ENCODE measurements around the gene GAR1.

GAR1 gene

DNA sequence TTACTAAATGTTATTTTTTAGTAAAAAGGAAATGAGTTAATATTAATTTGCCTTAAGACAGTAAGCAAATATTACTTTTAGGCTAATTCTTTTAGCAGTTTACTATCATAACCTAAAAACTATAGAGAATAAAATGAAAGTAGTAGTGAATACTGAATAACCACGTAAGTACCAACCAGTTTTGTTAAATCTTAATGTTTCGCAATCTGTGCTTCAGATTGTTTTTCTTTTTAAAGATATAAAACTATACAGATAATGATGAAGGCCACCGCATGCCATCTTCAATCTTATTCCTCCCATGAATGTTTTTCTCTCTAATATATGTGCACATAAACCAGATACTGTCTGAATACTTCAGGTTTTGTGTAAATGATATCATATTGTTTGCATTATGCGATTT lies 18.2 kb downstream of the GAR1 start:
- peaks cover 0 to under 1% of the 10 kb centered on the region in 2 experiments; a peak in 1 of 3 replicates for H3K36me3 ChIP-seq (ENCODE audit: control insufficient read depth in 2 of 2, insufficient read depth in 1 of 2, low read length in 2 of 2)
- no peaks in the 10 kb centered on the region for H3K4me1 ChIP-seq (ENCODE audit: control insufficient read depth, insufficient read depth, low read length)
- H3K4me3 ChIP-seq (ENCODE audit: low read depth, low read length), result no peak overlapping the region
- H3K9me3 ChIP-seq (ENCODE audit: control insufficient read depth, insufficient read depth, low read depth, low read length), result no peaks in the 10 kb centered on the region
- POLR2A ChIA-PET, result no interaction called here
- CTCF ChIA-PET, result no interaction called here
- TF ChIP-seq ZBTB20 (tag by site-specific recombination; IDR thresholded peaks at IDR 0.05) (no peak), SP3 (tag by site-specific recombination; IDR thresholded peaks at IDR 0.05) (no peak)
- H3K27ac ChIP-seq (ENCODE audit: extremely low read depth, low read depth, low read length), result no peak overlapping the region

DNA sequence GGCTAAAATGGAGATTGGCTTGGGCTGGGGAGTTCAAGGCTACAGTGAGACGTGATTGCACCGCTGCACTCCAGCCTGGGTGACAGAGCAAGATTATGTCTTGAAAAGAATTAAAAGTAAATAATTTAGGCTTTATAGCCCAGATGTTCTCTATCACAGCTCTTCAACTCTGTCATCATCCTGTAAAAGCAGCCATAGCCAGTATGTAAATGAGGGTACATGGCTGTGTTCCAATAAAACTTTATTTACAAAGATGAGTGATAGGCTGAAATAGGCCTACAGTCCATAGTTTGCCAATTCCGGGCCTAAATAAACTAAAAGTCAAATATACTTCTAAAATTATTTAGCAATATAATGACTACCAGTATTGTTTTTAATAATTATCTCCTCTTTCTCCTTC lies 21.4 kb downstream of the GAR1 start:
- no peak for TF ChIP-seq ZNF654 (tag by site-specific recombination; IDR thresholded peaks at IDR 0.05; ENCODE audit: low read depth)
- no peak for TF ChIP-seq ZNF146 (tag by site-specific recombination; IDR thresholded peaks at IDR 0.05)
- TF ChIP-seq, protein P1, sequence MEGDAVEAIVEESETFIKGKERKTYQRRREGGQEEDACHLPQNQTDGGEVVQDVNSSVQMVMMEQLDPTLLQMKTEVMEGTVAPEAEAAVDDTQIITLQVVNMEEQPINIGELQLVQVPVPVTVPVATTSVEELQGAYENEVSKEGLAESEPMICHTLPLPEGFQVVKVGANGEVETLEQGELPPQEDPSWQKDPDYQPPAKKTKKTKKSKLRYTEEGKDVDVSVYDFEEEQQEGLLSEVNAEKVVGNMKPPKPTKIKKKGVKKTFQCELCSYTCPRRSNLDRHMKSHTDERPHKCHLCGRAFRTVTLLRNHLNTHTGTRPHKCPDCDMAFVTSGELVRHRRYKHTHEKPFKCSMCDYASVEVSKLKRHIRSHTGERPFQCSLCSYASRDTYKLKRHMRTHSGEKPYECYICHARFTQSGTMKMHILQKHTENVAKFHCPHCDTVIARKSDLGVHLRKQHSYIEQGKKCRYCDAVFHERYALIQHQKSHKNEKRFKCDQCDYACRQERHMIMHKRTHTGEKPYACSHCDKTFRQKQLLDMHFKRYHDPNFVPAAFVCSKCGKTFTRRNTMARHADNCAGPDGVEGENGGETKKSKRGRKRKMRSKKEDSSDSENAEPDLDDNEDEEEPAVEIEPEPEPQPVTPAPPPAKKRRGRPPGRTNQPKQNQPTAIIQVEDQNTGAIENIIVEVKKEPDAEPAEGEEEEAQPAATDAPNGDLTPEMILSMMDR (tag by site-specific recombination; IDR thresholded peaks at IDR 0.05), result no peak
- no peak for TF ChIP-seq ZNF274 (IDR thresholded peaks at IDR 0.05; ENCODE audit: low read length)
- TF ChIP-seq ZNF274 (tag by site-specific recombination; IDR thresholded peaks at IDR 0.05; ENCODE audit: borderline replicate concordance), result no peak
- ChIA-PET POLR2A (no interaction called here), CTCF (interaction anchor here (1.5 kb wide), 1 partner anchor 10 kb away, joined by 5 read pairs; no protein-coding TSS in a partner anchor)
- Histone ChIP-seq H3K27ac (ENCODE audit: extremely low read depth, low read depth, low read length) (no peak overlapping the region), H3K9me3 (ENCODE audit: control insufficient read depth, insufficient read depth, low read depth, low read length) (no peaks in the 10 kb centered on the region), H3K36me3 (ENCODE audit: control insufficient read depth in 2 of 2, insufficient read depth in 1 of 2, low read length in 2 of 2) (no peaks in the 10 kb centered on the region), H3K4me3 (ENCODE audit: low read depth, low read length) (no peak overlapping the region), H3K4me1 (ENCODE audit: control insufficient read depth, insufficient read depth, low read length) (no peaks in the 10 kb centered on the region)

DNA sequence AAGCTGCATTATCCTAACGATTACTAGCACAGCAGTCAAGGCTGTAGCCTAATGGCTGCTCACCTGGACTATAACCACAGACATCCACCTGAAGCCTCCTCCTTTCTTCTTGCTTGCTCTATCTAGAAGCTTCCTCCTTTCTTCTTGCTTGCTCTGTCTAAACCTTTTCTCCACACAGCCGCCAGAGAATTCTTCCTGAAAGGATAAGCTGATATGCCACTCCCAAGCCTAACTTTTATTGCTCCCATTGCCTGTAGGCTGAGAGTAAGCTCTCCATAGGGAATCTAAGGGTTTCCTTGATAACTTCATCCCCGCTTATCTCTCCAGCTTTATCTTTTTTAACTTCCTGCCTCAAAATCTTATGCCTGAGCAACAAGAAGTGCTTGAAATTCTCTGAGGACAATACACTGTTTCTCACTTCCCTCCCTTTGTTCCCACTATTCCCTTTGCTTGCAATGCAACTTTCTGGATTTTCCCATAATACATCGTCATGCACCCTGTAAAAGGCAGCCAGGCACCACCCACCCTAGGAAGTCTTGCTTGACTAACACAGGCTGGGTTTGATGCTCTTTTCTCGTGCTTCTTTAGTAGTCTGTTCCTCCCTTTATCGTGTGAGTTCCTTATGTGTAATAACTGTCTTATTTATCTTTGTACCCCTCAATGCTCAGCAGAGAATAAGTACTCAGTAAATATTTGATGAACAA lies 31.0 kb downstream of the GAR1 start:
- CTCF ChIA-PET, result interaction anchor here (0.7 to 1.0 kb wide), 2 partner anchors 161 to 441 kb away, joined by 3 read pairs; no protein-coding TSS in a partner anchor

DNA sequence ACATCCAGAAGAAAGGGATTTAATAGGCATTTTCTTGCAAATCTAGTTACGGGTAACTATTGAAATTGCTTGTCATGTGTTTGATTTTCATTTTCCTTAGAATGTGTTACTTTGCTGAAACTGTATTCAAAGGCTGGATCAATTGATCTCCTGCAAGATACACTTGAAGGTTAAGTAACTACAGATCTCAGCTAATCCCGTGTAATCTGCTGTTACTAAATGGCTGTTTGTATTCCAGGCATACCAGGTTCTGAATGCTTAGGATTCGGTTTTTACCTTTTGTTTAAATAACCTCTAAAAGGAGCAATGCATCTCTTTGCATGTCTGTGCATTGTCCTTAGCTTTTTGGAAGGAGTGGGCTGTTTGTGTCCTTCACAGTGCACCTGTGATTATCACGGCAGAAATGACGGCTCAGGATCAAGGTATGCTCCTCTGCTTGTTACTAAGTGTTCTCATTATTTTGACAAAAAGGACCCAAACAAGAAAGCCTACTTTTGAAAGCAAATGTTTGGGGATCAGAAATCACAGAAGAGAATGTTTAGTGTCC lies 32.4 kb downstream of the GAR1 start, which contains the start of gene LRIT3:
LRIT3 (plus strand) TSS at position 212 of the 547 bp plus-strand sequence; CDS start at position 307, 95 bp downstream.
- Histone ChIP-seq H3K4me3 (ENCODE audit: low read depth, low read length) (no peak within 1 kb of the TSS), H3K9me3 (ENCODE audit: control insufficient read depth, insufficient read depth, low read depth, low read length) (no peaks in the 10 kb centered on the region), H3K4me1 (ENCODE audit: control insufficient read depth, insufficient read depth, low read length) (no peaks in the 10 kb centered on the region), H3K36me3 (ENCODE audit: control insufficient read depth in 2 of 2, insufficient read depth in 1 of 2, low read length in 2 of 2) (no peaks in the 10 kb centered on the region), H3K27ac (ENCODE audit: extremely low read depth, low read depth, low read length) (no peak within 1 kb of the TSS)
- CTCF ChIA-PET, result no interaction called here
- TF ChIP-seq TCF7L2 (IDR thresholded peaks at IDR 0.05; ENCODE audit: borderline replicate concordance, low read depth, low read length), result no peak
- no peak for TF ChIP-seq OSR2 (tag by site-specific recombination; IDR thresholded peaks at IDR 0.05)
- no peak for TF ChIP-seq ZNF626 (tag by site-specific recombination; IDR thresholded peaks at IDR 0.05)
- TF ChIP-seq, protein P2, sequence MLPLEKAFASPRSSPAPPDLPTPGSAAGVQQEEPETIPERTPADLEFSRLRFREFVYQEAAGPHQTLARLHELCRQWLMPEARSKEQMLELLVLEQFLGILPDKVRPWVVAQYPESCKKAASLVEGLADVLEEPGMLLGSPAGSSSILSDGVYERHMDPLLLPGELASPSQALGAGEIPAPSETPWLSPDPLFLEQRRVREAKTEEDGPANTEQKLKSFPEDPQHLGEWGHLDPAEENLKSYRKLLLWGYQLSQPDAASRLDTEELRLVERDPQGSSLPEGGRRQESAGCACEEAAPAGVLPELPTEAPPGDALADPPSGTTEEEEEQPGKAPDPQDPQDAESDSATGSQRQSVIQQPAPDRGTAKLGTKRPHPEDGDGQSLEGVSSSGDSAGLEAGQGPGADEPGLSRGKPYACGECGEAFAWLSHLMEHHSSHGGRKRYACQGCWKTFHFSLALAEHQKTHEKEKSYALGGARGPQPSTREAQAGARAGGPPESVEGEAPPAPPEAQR (tag by site-specific recombination; IDR thresholded peaks at IDR 0.05), result no peak
- TF ChIP-seq, protein P3, sequence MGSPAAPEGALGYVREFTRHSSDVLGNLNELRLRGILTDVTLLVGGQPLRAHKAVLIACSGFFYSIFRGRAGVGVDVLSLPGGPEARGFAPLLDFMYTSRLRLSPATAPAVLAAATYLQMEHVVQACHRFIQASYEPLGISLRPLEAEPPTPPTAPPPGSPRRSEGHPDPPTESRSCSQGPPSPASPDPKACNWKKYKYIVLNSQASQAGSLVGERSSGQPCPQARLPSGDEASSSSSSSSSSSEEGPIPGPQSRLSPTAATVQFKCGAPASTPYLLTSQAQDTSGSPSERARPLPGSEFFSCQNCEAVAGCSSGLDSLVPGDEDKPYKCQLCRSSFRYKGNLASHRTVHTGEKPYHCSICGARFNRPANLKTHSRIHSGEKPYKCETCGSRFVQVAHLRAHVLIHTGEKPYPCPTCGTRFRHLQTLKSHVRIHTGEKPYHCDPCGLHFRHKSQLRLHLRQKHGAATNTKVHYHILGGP (tag by site-specific recombination; IDR thresholded peaks at IDR 0.05), result no peak
- TF ChIP-seq, protein P4, sequence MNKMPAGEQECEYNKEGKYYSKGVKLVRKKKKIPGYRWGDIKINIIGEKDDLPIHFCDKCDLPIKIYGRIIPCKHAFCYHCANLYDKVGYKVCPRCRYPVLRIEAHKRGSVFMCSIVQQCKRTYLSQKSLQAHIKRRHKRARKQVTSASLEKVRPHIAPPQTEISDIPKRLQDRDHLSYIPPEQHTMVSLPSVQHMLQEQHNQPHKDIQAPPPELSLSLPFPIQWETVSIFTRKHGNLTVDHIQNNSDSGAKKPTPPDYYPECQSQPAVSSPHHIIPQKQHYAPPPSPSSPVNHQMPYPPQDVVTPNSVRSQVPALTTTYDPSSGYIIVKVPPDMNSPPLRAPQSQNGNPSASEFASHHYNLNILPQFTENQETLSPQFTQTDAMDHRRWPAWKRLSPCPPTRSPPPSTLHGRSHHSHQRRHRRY (tag by site-specific recombination; IDR thresholded peaks at IDR 0.05), result no peak
- TF ChIP-seq ZNF843 (tag by site-specific recombination; IDR thresholded peaks at IDR 0.05), result no peak
- no peak for TF ChIP-seq GLIS2 (tag by site-specific recombination; IDR thresholded peaks at IDR 0.05)
- POLR2A ChIA-PET, result no interaction called here

More for the DNA sequence above, 31.0 kb downstream of the GAR1 start:
- H3K36me3 ChIP-seq (ENCODE audit: control insufficient read depth in 2 of 2, insufficient read depth in 1 of 2, low read length in 2 of 2), result no peaks in the 10 kb centered on the region
- H3K27ac ChIP-seq (ENCODE audit: extremely low read depth, low read depth, low read length), result no peak overlapping the region
- H3K4me3 ChIP-seq (ENCODE audit: low read depth, low read length), result no peak overlapping the region
- no peaks in the 10 kb centered on the region for H3K4me1 ChIP-seq (ENCODE audit: control insufficient read depth, insufficient read depth, low read length)
- POLR2A ChIA-PET, result no interaction called here
- H3K9me3 ChIP-seq (ENCODE audit: control insufficient read depth, insufficient read depth, low read depth, low read length), result no peaks in the 10 kb centered on the region
- TF ChIP-seq KLF16 (tag by site-specific recombination; IDR thresholded peaks at IDR 0.05) (no peak), ZNF433 (tag by site-specific recombination; IDR thresholded peaks at IDR 0.05; ENCODE audit: low read depth) (no peak), FEZF1 (tag by site-specific recombination; IDR thresholded peaks at IDR 0.05) (peak; percentile 16; the same call in 1 of the 2 replicates)
